ENCODE measurements around the gene OGDH.

- no peak for TF ChIP-seq TEAD4 (IDR thresholded peaks at IDR 0.05)
- no peak for TF ChIP-seq RAD21 (IDR thresholded peaks at IDR 0.05; ENCODE audit: low read depth)
- no peak for TF ChIP-seq YY1 (IDR thresholded peaks at IDR 0.05; ENCODE audit: low read depth)
- no peak for TF ChIP-seq CREB1 (IDR thresholded peaks at IDR 0.05; ENCODE audit: low read depth)
- TF ChIP-seq FOXM1 (IDR thresholded peaks at IDR 0.05; ENCODE audit: borderline replicate concordance, low read depth) = no peak
- no peak for TF ChIP-seq EP300 (IDR thresholded peaks at IDR 0.05; ENCODE audit: borderline replicate concordance)
- TF ChIP-seq REST (IDR thresholded peaks at IDR 0.05; ENCODE audit: low read depth) = no peak
- TF ChIP-seq MAX (IDR thresholded peaks at IDR 0.05) = no peak
- no peak for TF ChIP-seq CEBPB (IDR thresholded peaks at IDR 0.05)
- TF ChIP-seq TAF1 (IDR thresholded peaks at IDR 0.05; ENCODE audit: low read depth) = no peak
- no peak for TF ChIP-seq TCF12 (IDR thresholded peaks at IDR 0.05; ENCODE audit: low read depth)
- no peak for TF ChIP-seq NFIC (IDR thresholded peaks at IDR 0.05)
- no peak for TF ChIP-seq USF1 (IDR thresholded peaks at IDR 0.05)
Observed at GRCh38 chr7:44757311-44757710, 150.9 kb downstream of the OGDH start.
